ENCODE results near the gene TACR2. TPM values are rescaled to one million over a fixed set of nuclear protein-coding genes. Genes with fewer than 3 reads are reported as not detected.

TACR2 gene
- total RNA-seq, 6 donors from 2014 or later: 0.94 to 1.4 (median 1.2) TPM; not detected in 3

- peaks cover 16 to 26% (median 26%) of the 10 kb centered on the region in 4 donors for H3K4me1 ChIP-seq
- peak overlapping the region; percentile 79 to 84 (median 82) for H3K27ac ChIP-seq
- 17 to 27% methylated on average over 9 to 10 of the region's 10 CpGs for WGBS, 2 donors
- no peaks in the 10 kb centered on the region for H3K27me3 ChIP-seq
- TF ChIP-seq CTCF (IDR thresholded peaks at IDR 0.05) (no peak), POLR2AphosphoS5 (IDR thresholded peaks at IDR 0.05) (no peak), EP300 (IDR thresholded peaks at IDR 0.05) (no peak), POLR2A (IDR thresholded peaks at IDR 0.05) (no peak)
- no peaks in the 10 kb centered on the region for H3K9me3 ChIP-seq
- no peaks in the 10 kb centered on the region for H3K36me3 ChIP-seq
- ATAC-seq (ENCODE audit: low FRiP score in 2 of 2): peak; percentile 63
- no peak overlapping the region for H3K4me3 ChIP-seq
- DNase-seq: peak in 1 of 2 donors; percentile 57
Measured at GRCh38 chr10:69438536-69439349, 22.0 kb upstream of the TACR2 start.

GRCh38 chr10:69437321-69438259 is 20.9 kb upstream of the TACR2 start:
- peaks cover 16 to 26% (median 26%) of the 10 kb centered on the region in 4 donors for H3K4me1 ChIP-seq
- no peak for ATAC-seq (ENCODE audit: low FRiP score in 2 of 2)
- WGBS, 2 donors: 92 to 93% methylated on average over 10 to 12 of the region's 13 CpGs
- DNase-seq: peak in 1 of 2 donors; percentile 29
- no peaks in the 10 kb centered on the region for H3K27me3 ChIP-seq
- H3K4me3 ChIP-seq: no peak overlapping the region
- no peaks in the 10 kb centered on the region for H3K9me3 ChIP-seq
- TF ChIP-seq POLR2A (IDR thresholded peaks at IDR 0.05) (no peak), CTCF (IDR thresholded peaks at IDR 0.05) (no peak), EP300 (IDR thresholded peaks at IDR 0.05) (no peak), POLR2AphosphoS5 (IDR thresholded peaks at IDR 0.05) (no peak)
- no peaks in the 10 kb centered on the region for H3K36me3 ChIP-seq
- peak overlapping the region; percentile 79 to 84 (median 82) for H3K27ac ChIP-seq

GRCh38 chr10:69435966-69436520 is 19.3 kb upstream of the TACR2 start:
- WGBS, 2 donors: 90% methylated on average over 13 of the region's 14 CpGs; no CpG with 5 or more reads in 1 of the 2 donors

More at GRCh38 chr10:69435966-69436520, 19.3 kb upstream of the TACR2 start:
- Histone ChIP-seq H3K36me3 (no peaks in the 10 kb centered on the region), H3K27ac (no peak overlapping the region), H3K9me3 (no peaks in the 10 kb centered on the region), H3K4me1 (peaks cover 16 to 26% (median 26%) of the 10 kb centered on the region in 4 donors), H3K27me3 (no peaks in the 10 kb centered on the region), H3K4me3 (no peak overlapping the region)
- ATAC-seq (ENCODE audit: low FRiP score in 2 of 2) (no peak), DNase-seq (peak in 1 of 2 donors; percentile 48)
- TF ChIP-seq EP300 (IDR thresholded peaks at IDR 0.05): no peak
- TF ChIP-seq POLR2A (IDR thresholded peaks at IDR 0.05): no peak
- no peak for TF ChIP-seq POLR2AphosphoS5 (IDR thresholded peaks at IDR 0.05)
- TF ChIP-seq CTCF (IDR thresholded peaks at IDR 0.05): no peak

Measured in upper lobe of left lung (tissue), 6 donors.